HG03097 (cell line): ENCODE results near the gene P2RY14.
A peak's percentile ranks its signal among the peaks of the same experiment; 100 is the strongest.

Source experiments
- ATAC-seq: cut with Tn5 transposase; IDR thresholded peaks from one replicate; pipeline ENCODE4 v1.9.1; 2021; ENCODE audit not compliant: unreplicated experiment, low FRiP score

Gene P2RY14

GRCh38 chr3:151196434-151196833 lies 81.9 kb downstream of the P2RY14 start:
- no peak for ATAC-seq

- no peak for ATAC-seq
These were observed 82.5 kb downstream of the P2RY14 start for GRCh38 chr3:151195826-151196225.

- no peak for ATAC-seq
These were observed 85.8 kb downstream of the P2RY14 start for GRCh38 chr3:151192545-151192944.

- no peak for ATAC-seq
These were observed 87.2 kb downstream of the P2RY14 start for GRCh38 chr3:151191095-151191494.

- no peak for ATAC-seq
These were observed 95.1 kb downstream of the P2RY14 start for GRCh38 chr3:151183265-151183671.

- ATAC-seq: no peak
These were observed 95.8 kb downstream of the P2RY14 start for GRCh38 chr3:151182349-151183079.

GRCh38 chr3:151178208-151178845 lies 100.0 kb downstream of the P2RY14 start:
- ATAC-seq: no peak

- no peak for ATAC-seq
These were observed 102.4 kb downstream of the P2RY14 start for GRCh38 chr3:151175952-151176351.

GRCh38 chr3:151174351-151174750 lies 104.0 kb downstream of the P2RY14 start:
- no peak for ATAC-seq

GRCh38 chr3:151171145-151171757 lies 107.1 kb downstream of the P2RY14 start:
- ATAC-seq: peak; percentile 74

- ATAC-seq: peak; percentile 25
These were observed 108.2 kb downstream of the P2RY14 start for GRCh38 chr3:151169948-151170679.

- ATAC-seq: peak; percentile 27
These were observed 108.9 kb downstream of the P2RY14 start for GRCh38 chr3:151169262-151169947.

GRCh38 chr3:151168269-151169094 lies 109.9 kb downstream of the P2RY14 start:
- peak; percentile 47 for ATAC-seq

- ATAC-seq: no peak
These were observed 112.2 kb downstream of the P2RY14 start for GRCh38 chr3:151166161-151166560.

- no peak for ATAC-seq
These were observed 113.1 kb downstream of the P2RY14 start for GRCh38 chr3:151165226-151165625.
